ENCODE measurements around the gene SPOCK1. TPM values are rescaled to one million over a fixed set of nuclear protein-coding genes. Genes with fewer than 3 reads are reported as not detected.

SPOCK1 gene
- polyA plus RNA-seq, 1 donor = 6.3 TPM

DNA sequence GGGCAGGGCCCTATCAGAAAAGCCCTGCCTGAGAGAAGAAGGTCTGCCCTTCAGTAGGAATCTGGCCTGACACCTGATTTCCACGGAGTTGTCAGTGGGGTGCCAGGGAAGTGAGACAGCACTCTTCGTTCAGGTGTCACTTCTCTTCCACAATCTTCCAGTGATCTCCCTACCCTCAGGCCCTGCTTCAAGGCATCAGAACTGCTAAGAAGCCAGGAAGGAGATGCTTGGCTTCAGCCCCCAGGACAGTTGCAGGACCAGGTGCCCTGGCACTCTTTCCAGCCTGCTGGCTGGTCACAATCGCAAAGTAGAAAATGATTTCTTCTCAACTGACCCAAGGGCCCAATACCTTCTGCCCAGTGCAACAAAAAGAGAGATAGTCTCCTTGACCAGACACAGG, 50.3 kb downstream of the SPOCK1 start:
- Histone ChIP-seq H3K4me3 (ENCODE audit: low read length) (no peak overlapping the region), H3K4me1 (ENCODE audit: control insufficient read depth, insufficient read depth, low read length) (no peaks in the 10 kb centered on the region), H3K36me3 (ENCODE audit: control insufficient read depth, insufficient read depth, low read length) (no peaks in the 10 kb centered on the region), H3K27me3 (ENCODE audit: control insufficient read depth, insufficient read depth, low read length) (no peaks in the 10 kb centered on the region), H3K27ac (ENCODE audit: low read length) (no peak overlapping the region), H3K9me3 (ENCODE audit: control insufficient read depth, low read depth, low read length) (no peaks in the 10 kb centered on the region)
- WGBS (ENCODE audit: insufficient coverage, low lambda C conversion rate) = no CpG with 5 or more reads among the region's 3 CpGs
- DNase-seq = no peak

DNA sequence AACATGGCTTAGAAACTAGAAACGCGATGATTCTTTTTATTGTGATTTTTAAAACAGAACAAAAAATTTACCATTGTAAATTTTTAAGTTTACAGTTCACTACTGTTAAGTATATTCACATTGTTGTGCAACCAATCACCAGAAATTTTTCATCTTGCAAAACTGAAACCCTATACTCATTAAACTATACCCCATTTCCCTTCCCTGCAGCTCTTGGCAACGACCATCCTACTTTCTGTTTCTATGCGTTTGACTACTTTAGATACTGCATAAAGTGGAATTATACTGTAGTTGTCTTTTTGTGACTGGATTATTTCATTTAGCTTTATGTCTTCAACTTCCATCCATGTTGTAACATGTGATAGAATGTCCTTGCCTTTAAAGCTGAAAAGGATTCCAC, 52.5 kb downstream of the SPOCK1 start:
- DNase-seq = no peak
- Histone ChIP-seq H3K4me1 (ENCODE audit: control insufficient read depth, insufficient read depth, low read length) (no peaks in the 10 kb centered on the region), H3K9me3 (ENCODE audit: control insufficient read depth, low read depth, low read length) (no peaks in the 10 kb centered on the region), H3K27ac (ENCODE audit: low read length) (no peak overlapping the region), H3K27me3 (ENCODE audit: control insufficient read depth, insufficient read depth, low read length) (no peaks in the 10 kb centered on the region), H3K36me3 (ENCODE audit: control insufficient read depth, insufficient read depth, low read length) (no peaks in the 10 kb centered on the region), H3K4me3 (ENCODE audit: low read length) (no peak overlapping the region)
- WGBS (ENCODE audit: insufficient coverage, low lambda C conversion rate) = 90% methylated on average over 3 of the region's 4 CpGs

- no CpG with 5 or more reads among the region's 1 CpG for WGBS (ENCODE audit: insufficient coverage, low lambda C conversion rate)
- DNase-seq = no peak
- no peaks in the 10 kb centered on the region for H3K4me1 ChIP-seq (ENCODE audit: control insufficient read depth, insufficient read depth, low read length)
- no peak overlapping the region for H3K27ac ChIP-seq (ENCODE audit: low read length)
- no peak overlapping the region for H3K4me3 ChIP-seq (ENCODE audit: low read length)
- H3K9me3 ChIP-seq (ENCODE audit: control insufficient read depth, low read depth, low read length) = no peaks in the 10 kb centered on the region
- no peaks in the 10 kb centered on the region for H3K27me3 ChIP-seq (ENCODE audit: control insufficient read depth, insufficient read depth, low read length)
- H3K36me3 ChIP-seq (ENCODE audit: control insufficient read depth, insufficient read depth, low read length) = no peaks in the 10 kb centered on the region
These were observed 53.0 kb downstream of the SPOCK1 start for GRCh38 chr5:137446151-137446550.

- Histone ChIP-seq H3K27ac (ENCODE audit: low read length) (no peak overlapping the region), H3K4me1 (ENCODE audit: control insufficient read depth, insufficient read depth, low read length) (no peaks in the 10 kb centered on the region), H3K9me3 (ENCODE audit: control insufficient read depth, low read depth, low read length) (no peaks in the 10 kb centered on the region), H3K27me3 (ENCODE audit: control insufficient read depth, insufficient read depth, low read length) (no peaks in the 10 kb centered on the region), H3K4me3 (ENCODE audit: low read length) (no peak overlapping the region), H3K36me3 (ENCODE audit: control insufficient read depth, insufficient read depth, low read length) (no peaks in the 10 kb centered on the region)
- DNase-seq = no peak
- no CpG with 5 or more reads among the region's 1 CpG for WGBS (ENCODE audit: insufficient coverage, low lambda C conversion rate)
These were observed 56.5 kb downstream of the SPOCK1 start for GRCh38 chr5:137442660-137443059.

- no peaks in the 10 kb centered on the region for H3K4me1 ChIP-seq (ENCODE audit: control insufficient read depth, insufficient read depth, low read length)
- DNase-seq = no peak
- H3K4me3 ChIP-seq (ENCODE audit: low read length) = no peak overlapping the region
- H3K27ac ChIP-seq (ENCODE audit: low read length) = no peak overlapping the region
- no peaks in the 10 kb centered on the region for H3K27me3 ChIP-seq (ENCODE audit: control insufficient read depth, insufficient read depth, low read length)
- H3K36me3 ChIP-seq (ENCODE audit: control insufficient read depth, insufficient read depth, low read length) = no peaks in the 10 kb centered on the region
- WGBS (ENCODE audit: insufficient coverage, low lambda C conversion rate) = no CpG with 5 or more reads among the region's 2 CpGs
- no peaks in the 10 kb centered on the region for H3K9me3 ChIP-seq (ENCODE audit: control insufficient read depth, low read depth, low read length)
These were observed 57.6 kb downstream of the SPOCK1 start for GRCh38 chr5:137441476-137441875.

DNA sequence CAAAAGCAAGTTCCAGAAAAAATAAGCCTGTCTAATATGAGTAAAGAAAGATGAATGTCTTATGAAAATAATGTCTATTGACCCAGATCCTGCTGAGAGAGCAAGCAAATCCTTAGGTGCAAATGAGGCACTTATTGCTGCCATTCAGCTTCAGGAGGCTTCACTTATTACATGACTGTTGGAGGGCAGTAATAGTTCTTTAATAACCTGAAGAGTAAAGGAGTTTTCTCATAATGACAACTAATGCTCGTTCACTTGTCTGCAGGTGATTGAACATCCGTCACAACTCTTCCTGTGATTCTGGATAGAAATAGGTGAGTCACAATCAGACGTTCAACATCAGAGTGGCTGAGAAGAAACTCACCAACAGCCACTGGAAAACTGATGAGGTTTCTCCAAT, 58.3 kb downstream of the SPOCK1 start:
- Histone ChIP-seq H3K36me3 (ENCODE audit: control insufficient read depth, insufficient read depth, low read length) (no peaks in the 10 kb centered on the region), H3K4me1 (ENCODE audit: control insufficient read depth, insufficient read depth, low read length) (no peaks in the 10 kb centered on the region), H3K9me3 (ENCODE audit: control insufficient read depth, low read depth, low read length) (no peaks in the 10 kb centered on the region), H3K27ac (ENCODE audit: low read length) (no peak overlapping the region), H3K4me3 (ENCODE audit: low read length) (no peak overlapping the region), H3K27me3 (ENCODE audit: control insufficient read depth, insufficient read depth, low read length) (no peaks in the 10 kb centered on the region)
- DNase-seq = no peak
- WGBS (ENCODE audit: insufficient coverage, low lambda C conversion rate) = no CpG with 5 or more reads among the region's 3 CpGs

DNA sequence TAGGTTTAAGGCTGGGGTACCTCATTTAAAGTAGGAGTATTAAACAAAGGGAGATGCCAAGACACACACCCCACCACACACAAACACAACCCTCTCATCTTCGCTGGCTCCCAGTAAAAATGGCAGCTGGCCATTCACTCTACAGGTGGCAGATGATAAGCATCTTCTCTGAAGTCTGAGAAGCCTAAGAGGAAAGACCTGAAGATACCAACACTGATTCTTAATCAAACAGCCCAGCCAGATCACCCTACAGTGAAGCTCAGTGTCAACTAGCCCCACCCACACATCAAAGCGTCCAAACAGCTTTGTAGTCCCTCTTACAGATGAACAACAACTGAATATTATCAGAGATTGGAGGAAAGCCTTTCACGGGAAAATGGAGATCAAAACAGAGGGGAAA, 59.5 kb downstream of the SPOCK1 start:
- Histone ChIP-seq H3K36me3 (ENCODE audit: control insufficient read depth, insufficient read depth, low read length) (no peaks in the 10 kb centered on the region), H3K4me3 (ENCODE audit: low read length) (no peak overlapping the region), H3K27me3 (ENCODE audit: control insufficient read depth, insufficient read depth, low read length) (no peaks in the 10 kb centered on the region), H3K4me1 (ENCODE audit: control insufficient read depth, insufficient read depth, low read length) (no peaks in the 10 kb centered on the region), H3K9me3 (ENCODE audit: control insufficient read depth, low read depth, low read length) (no peaks in the 10 kb centered on the region), H3K27ac (ENCODE audit: low read length) (no peak overlapping the region)
- DNase-seq = no peak
- no CpG with 5 or more reads among the region's 3 CpGs for WGBS (ENCODE audit: insufficient coverage, low lambda C conversion rate)

DNA sequence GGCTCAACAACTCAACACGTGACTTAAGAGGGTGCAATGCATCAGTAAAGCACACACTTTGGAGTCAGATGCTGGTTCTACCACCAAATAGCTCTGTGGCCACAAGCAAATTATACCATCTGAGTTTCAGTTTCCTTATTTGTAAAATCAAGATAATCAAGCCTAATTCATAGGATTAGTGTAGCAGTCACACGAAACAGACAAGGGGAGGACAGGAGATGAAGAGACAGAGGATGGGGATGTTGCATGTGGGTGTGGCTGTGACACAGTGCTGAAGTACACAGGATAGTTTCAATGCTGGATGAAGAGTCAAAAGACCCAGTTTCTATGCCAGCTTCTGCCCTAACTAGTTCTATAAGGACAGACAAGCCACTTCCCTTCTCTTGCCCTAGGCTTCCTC, 60.2 kb downstream of the SPOCK1 start:
- DNase-seq = no peak
- 17% methylated on average over 1 of the region's 2 CpGs for WGBS (ENCODE audit: insufficient coverage, low lambda C conversion rate)
- H3K27me3 ChIP-seq (ENCODE audit: control insufficient read depth, insufficient read depth, low read length) = no peaks in the 10 kb centered on the region
- no peaks in the 10 kb centered on the region for H3K36me3 ChIP-seq (ENCODE audit: control insufficient read depth, insufficient read depth, low read length)
- no peak overlapping the region for H3K27ac ChIP-seq (ENCODE audit: low read length)
- H3K9me3 ChIP-seq (ENCODE audit: control insufficient read depth, low read depth, low read length) = no peaks in the 10 kb centered on the region
- H3K4me1 ChIP-seq (ENCODE audit: control insufficient read depth, insufficient read depth, low read length) = no peaks in the 10 kb centered on the region
- H3K4me3 ChIP-seq (ENCODE audit: low read length) = no peak overlapping the region

GRCh38 chr5:137437774-137438173, 61.4 kb downstream of the SPOCK1 start:
- 83% methylated on average over 1 of the region's 1 CpG for WGBS (ENCODE audit: insufficient coverage, low lambda C conversion rate)
- H3K4me3 ChIP-seq (ENCODE audit: low read length) = no peak overlapping the region

GRCh38 chr5:137433539-137433938, 65.6 kb downstream of the SPOCK1 start:
- no peaks in the 10 kb centered on the region for H3K9me3 ChIP-seq (ENCODE audit: control insufficient read depth, low read depth, low read length)
- no peak overlapping the region for H3K4me3 ChIP-seq (ENCODE audit: low read length)
- no peaks in the 10 kb centered on the region for H3K4me1 ChIP-seq (ENCODE audit: control insufficient read depth, insufficient read depth, low read length)
- WGBS (ENCODE audit: insufficient coverage, low lambda C conversion rate) = 80% methylated on average over 2 of the region's 2 CpGs
- H3K36me3 ChIP-seq (ENCODE audit: control insufficient read depth, insufficient read depth, low read length) = no peaks in the 10 kb centered on the region
- no peak for DNase-seq
- no peak overlapping the region for H3K27ac ChIP-seq (ENCODE audit: low read length)
- no peaks in the 10 kb centered on the region for H3K27me3 ChIP-seq (ENCODE audit: control insufficient read depth, insufficient read depth, low read length)

More at GRCh38 chr5:137437774-137438173, 61.4 kb downstream of the SPOCK1 start:
- DNase-seq = no peak
- no peaks in the 10 kb centered on the region for H3K36me3 ChIP-seq (ENCODE audit: control insufficient read depth, insufficient read depth, low read length)
- no peaks in the 10 kb centered on the region for H3K27me3 ChIP-seq (ENCODE audit: control insufficient read depth, insufficient read depth, low read length)
- no peaks in the 10 kb centered on the region for H3K9me3 ChIP-seq (ENCODE audit: control insufficient read depth, low read depth, low read length)
- no peaks in the 10 kb centered on the region for H3K4me1 ChIP-seq (ENCODE audit: control insufficient read depth, insufficient read depth, low read length)
- no peak overlapping the region for H3K27ac ChIP-seq (ENCODE audit: low read length)

GRCh38 chr5:137432376-137432775, 66.8 kb downstream of the SPOCK1 start:
- no peaks in the 10 kb centered on the region for H3K9me3 ChIP-seq (ENCODE audit: control insufficient read depth, low read depth, low read length)
- H3K27ac ChIP-seq (ENCODE audit: low read length) = no peak overlapping the region
- no peak overlapping the region for H3K4me3 ChIP-seq (ENCODE audit: low read length)
- H3K27me3 ChIP-seq (ENCODE audit: control insufficient read depth, insufficient read depth, low read length) = no peaks in the 10 kb centered on the region
- no peaks in the 10 kb centered on the region for H3K4me1 ChIP-seq (ENCODE audit: control insufficient read depth, insufficient read depth, low read length)
- no peak for DNase-seq
- no peaks in the 10 kb centered on the region for H3K36me3 ChIP-seq (ENCODE audit: control insufficient read depth, insufficient read depth, low read length)
- WGBS (ENCODE audit: insufficient coverage, low lambda C conversion rate) = no CpG with 5 or more reads among the region's 2 CpGs
